Measurements from ENCODE around the gene EMILIN2.

DNA sequence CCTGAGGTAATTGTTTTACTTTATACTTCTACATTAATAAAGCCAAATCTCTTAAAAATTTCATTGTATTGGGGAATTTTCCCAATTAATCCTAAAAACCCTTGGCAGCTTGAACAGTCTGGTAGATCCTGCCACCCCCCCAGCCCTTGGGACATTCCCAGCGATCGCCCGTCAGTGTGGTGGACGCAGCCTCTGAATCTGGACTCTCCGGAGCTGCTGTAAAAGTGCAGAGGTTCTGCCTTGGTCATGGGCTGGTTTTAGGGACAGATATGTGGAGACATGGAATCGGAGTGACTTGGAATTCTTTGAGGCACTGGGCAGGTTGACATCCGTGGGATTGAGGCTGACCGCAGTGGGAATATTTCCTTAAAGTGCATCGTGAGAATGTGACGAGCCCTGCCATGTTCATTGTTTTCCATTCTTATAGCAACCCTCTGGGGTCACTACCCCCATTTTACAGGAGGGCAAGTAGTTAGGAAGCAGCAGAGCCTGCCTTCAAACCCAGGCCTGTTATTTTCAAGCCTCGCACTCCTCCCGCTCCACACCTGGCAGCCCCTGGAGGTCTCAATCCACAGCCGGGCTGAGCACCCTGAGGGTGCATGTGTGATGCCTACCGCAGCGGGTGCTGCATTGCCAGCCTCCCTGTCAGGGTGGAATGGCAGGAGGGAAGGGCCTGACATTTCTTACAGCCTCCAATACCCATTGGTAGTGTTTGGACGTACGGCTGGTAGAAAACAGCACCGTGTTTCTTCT, 6.5 kb downstream of the EMILIN2 start:
- TF ChIP-seq, protein P1, sequence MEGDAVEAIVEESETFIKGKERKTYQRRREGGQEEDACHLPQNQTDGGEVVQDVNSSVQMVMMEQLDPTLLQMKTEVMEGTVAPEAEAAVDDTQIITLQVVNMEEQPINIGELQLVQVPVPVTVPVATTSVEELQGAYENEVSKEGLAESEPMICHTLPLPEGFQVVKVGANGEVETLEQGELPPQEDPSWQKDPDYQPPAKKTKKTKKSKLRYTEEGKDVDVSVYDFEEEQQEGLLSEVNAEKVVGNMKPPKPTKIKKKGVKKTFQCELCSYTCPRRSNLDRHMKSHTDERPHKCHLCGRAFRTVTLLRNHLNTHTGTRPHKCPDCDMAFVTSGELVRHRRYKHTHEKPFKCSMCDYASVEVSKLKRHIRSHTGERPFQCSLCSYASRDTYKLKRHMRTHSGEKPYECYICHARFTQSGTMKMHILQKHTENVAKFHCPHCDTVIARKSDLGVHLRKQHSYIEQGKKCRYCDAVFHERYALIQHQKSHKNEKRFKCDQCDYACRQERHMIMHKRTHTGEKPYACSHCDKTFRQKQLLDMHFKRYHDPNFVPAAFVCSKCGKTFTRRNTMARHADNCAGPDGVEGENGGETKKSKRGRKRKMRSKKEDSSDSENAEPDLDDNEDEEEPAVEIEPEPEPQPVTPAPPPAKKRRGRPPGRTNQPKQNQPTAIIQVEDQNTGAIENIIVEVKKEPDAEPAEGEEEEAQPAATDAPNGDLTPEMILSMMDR (IDR thresholded peaks at IDR 0.05; ENCODE audit: low read depth, low read length, poor library complexity, severe bottlenecking) = no peak
- TF ChIP-seq EZH2phosphoT487 (IDR thresholded peaks at IDR 0.05; ENCODE audit: borderline replicate concordance, low read length) = no peak
